GM13976 (cell line): ENCODE data around the gene ASCC3.
"Not testable (repeated sequence)": the region's sequence is repeated elsewhere in the genome, so short reads cannot be mapped to it uniquely, and the experiment has no call there.

Experiments used
- DNase-seq: peaks from one replicate; pipeline ENCODE4 v3.0.0; 2012; ENCODE audit warnings: low spot score
- CTCF ChIP-seq: IDR thresholded peaks from 2 replicates; pipeline ENCODE4 v1.5.1; 2012; ENCODE audit warnings: borderline replicate concordance, mild to moderate bottlenecking; ENCODE audit not compliant: insufficient read depth; ENCODE audit errors: extremely low read depth, missing control alignments, control extremely low read depth
- in situ Hi-C: fragments of 300-500 bp; cut with MboI; formaldehyde crosslinking; loops from one replicate; pipeline ENCODE4 v1.12.0; 2022; ENCODE audit warnings: low sequenced_read_pairs, mixed read lengths, inconsistent platforms; ENCODE audit not compliant: unreplicated experiment

Gene ASCC3

GRCh38 chr6:100901582-100901981 is 20.5 kb upstream of the ASCC3 start:
- in situ Hi-C loops = no loop called here
- no peak for DNase-seq
- TF ChIP-seq CTCF = no peak

- TF ChIP-seq CTCF = no peak
- in situ Hi-C loops = no loop called here
- DNase-seq = no peak
Measured at GRCh38 chr6:100899202-100899601, 18.1 kb upstream of the ASCC3 start.

- no peak for TF ChIP-seq CTCF
- in situ Hi-C loops = no loop called here
- no peak for DNase-seq
Measured at GRCh38 chr6:100897671-100898070, 16.5 kb upstream of the ASCC3 start.

GRCh38 chr6:100893743-100894142 is 12.6 kb upstream of the ASCC3 start:
- DNase-seq = no peak
- TF ChIP-seq CTCF = no peak
- in situ Hi-C loops = no loop called here

GRCh38 chr6:100892693-100893092 is 11.6 kb upstream of the ASCC3 start:
- in situ Hi-C loops = no loop called here
- TF ChIP-seq CTCF = no peak
- DNase-seq = no peak

GRCh38 chr6:100892116-100892515 is 11.0 kb upstream of the ASCC3 start:
- DNase-seq = no peak
- no peak for TF ChIP-seq CTCF
- in situ Hi-C loops = no loop called here

GRCh38 chr6:100891079-100891478 is 9.9 kb upstream of the ASCC3 start:
- DNase-seq = no peak
- in situ Hi-C loops = no loop called here
- no peak for TF ChIP-seq CTCF

- DNase-seq, in situ Hi-C loops: not testable (repeated sequence)
Measured at GRCh38 chr6:100890646-100891045, 9.5 kb upstream of the ASCC3 start.
